ENCODE data around the gene ME3. TPM values are rescaled to one million over a fixed set of nuclear protein-coding genes. Genes with fewer than 3 reads are reported as not detected.

ME3 gene
- total RNA-seq, 1 experiment from 2014 or later = 2.9 TPM

- H3K4me3 ChIP-seq = no peak overlapping the region
- no peaks in the 10 kb centered on the region for H3K36me3 ChIP-seq
- no peak for DNase-seq (ENCODE audit: low read depth in 1 of 2, low spot score in 2 of 2)
- no peak overlapping the region for H3K27ac ChIP-seq
- H3K9me3 ChIP-seq (replicated peaks) = no peaks in the 10 kb centered on the region
- peaks cover 29% of the 10 kb centered on the region for H3K4me1 ChIP-seq (replicated peaks)
- H3K27me3 ChIP-seq (replicated peaks) = no peaks in the 10 kb centered on the region
These were observed 274.3 kb downstream of the ME3 start for GRCh38 chr11:86398106-86398505.

- H3K4me3 ChIP-seq = no peak overlapping the region
- DNase-seq (ENCODE audit: low read depth in 1 of 2, low spot score in 2 of 2) = no peak
- peaks cover 29% of the 10 kb centered on the region for H3K4me1 ChIP-seq (replicated peaks)
These were observed 275.1 kb downstream of the ME3 start for GRCh38 chr11:86397351-86397750.

GRCh38 chr11:86396396-86396795, 276.0 kb downstream of the ME3 start:
- Histone ChIP-seq H3K4me1 (replicated peaks) (peaks cover 29% of the 10 kb centered on the region), H3K36me3 (no peaks in the 10 kb centered on the region), H3K27ac (peak overlapping the region; percentile 57), H3K9me3 (replicated peaks) (no peaks in the 10 kb centered on the region), H3K27me3 (replicated peaks) (no peaks in the 10 kb centered on the region), H3K4me3 (no peak overlapping the region)
- DNase-seq (ENCODE audit: low read depth in 1 of 2, low spot score in 2 of 2) = peak in 1 of 2 experiments; percentile 19

More at GRCh38 chr11:86397351-86397750, 275.1 kb downstream of the ME3 start:
- Histone ChIP-seq H3K27ac (no peak overlapping the region), H3K27me3 (replicated peaks) (no peaks in the 10 kb centered on the region), H3K36me3 (no peaks in the 10 kb centered on the region), H3K9me3 (replicated peaks) (no peaks in the 10 kb centered on the region)

GRCh38 chr11:86395061-86395551, 277.3 kb downstream of the ME3 start:
- peak; percentile 36 to 44 for DNase-seq (ENCODE audit: low read depth in 1 of 2, low spot score in 2 of 2)
- no peaks in the 10 kb centered on the region for H3K36me3 ChIP-seq
- peak overlapping the region; percentile 57 for H3K27ac ChIP-seq
- H3K9me3 ChIP-seq (replicated peaks) = no peaks in the 10 kb centered on the region
- H3K4me3 ChIP-seq = no peak overlapping the region
- no peaks in the 10 kb centered on the region for H3K27me3 ChIP-seq (replicated peaks)
- peaks cover 29% of the 10 kb centered on the region for H3K4me1 ChIP-seq (replicated peaks)

Other genes with a start within 250 kb of the ME3 start
- 54.6 and 71.6 TPM in 2 replicates for gene PRSS23, start 127.9 kb upstream of the ME3 start, total RNA-seq (2014; rRNA removed; shearing (Covaris generic))